GM21515 (cell line): ENCODE results near the gene CHRM2.

Source experiments
- ATAC-seq: cut with Tn5 transposase; IDR thresholded peaks from one replicate; pipeline ENCODE4 v1.9.1; 2021; ENCODE audit not compliant: unreplicated experiment

CHRM2 gene

DNA sequence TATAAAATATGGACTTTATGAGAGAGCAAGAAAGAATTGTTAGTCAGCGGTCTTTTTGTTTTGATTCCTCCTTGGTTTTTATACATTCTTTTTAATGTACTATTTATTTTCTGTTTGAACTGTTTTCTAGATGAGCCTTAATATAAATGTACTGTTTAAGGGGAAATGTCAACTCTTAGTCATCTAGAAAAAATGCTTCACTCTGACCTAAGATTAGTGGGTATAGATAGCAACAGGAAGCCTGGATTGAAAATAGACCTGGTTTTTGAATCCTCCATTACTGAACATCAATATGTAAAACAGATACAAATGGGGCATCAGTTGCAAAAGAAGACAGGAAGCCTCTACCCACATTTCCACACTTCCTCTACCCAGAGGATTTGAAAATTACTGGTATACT lies 87.8 kb downstream of the CHRM2 start:
- no peak for ATAC-seq

DNA sequence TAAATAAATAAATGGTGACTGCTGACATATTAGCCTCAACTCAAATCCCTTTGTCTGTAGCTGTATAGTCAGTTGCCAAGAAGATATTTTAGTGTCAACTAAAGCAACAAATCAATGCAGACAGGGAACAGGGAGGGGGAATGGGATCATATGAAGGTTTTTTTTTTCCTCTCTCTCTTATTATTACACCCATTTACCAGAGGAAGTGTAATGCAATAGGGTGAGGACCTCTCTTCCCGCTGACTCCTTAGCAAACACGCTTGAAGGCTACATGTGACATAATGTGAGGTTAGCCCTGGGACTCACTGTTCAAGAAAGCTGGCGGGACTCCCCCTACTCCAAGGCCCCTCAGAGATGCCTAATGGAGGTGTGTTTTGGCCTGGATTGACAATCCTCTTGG lies 88.2 kb downstream of the CHRM2 start:
- ATAC-seq, result no peak

DNA sequence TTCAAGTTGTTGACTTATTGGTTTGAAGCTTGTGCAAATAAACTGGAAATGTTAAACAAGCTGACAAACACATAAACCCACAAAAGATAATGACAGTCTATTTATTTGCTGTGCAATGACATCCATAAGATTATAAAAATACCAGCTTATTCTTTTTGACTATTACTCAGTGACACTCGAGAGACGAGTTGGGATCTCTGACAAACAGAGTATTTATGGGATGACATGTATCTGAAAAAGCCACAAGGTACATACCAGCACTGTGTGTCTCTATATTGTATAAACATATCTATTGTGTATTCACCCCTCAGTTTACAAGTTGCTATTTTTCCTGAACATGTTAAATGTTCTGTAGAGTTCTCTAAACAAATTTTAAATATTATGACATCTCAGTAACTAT lies 88.9 kb downstream of the CHRM2 start:
- ATAC-seq, result no peak

DNA sequence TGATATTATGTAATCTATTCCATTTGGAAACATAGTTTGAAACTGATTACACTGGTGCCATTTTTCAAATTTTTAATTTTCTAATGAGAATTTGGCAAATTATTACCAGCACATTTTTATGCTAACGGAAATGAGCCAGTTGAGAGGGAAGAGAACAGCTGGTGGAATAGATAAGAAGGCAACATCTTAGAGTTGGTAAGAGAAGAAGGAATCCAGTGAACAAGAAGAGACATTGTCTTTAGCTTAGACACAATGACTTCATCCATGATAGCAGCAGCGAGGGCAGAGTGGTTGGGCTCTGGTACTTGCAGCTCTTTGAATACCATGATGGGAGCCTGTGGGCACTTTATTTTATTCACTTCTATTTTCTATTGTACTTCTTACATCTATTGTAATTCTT lies 89.6 kb downstream of the CHRM2 start:
- no peak for ATAC-seq

DNA sequence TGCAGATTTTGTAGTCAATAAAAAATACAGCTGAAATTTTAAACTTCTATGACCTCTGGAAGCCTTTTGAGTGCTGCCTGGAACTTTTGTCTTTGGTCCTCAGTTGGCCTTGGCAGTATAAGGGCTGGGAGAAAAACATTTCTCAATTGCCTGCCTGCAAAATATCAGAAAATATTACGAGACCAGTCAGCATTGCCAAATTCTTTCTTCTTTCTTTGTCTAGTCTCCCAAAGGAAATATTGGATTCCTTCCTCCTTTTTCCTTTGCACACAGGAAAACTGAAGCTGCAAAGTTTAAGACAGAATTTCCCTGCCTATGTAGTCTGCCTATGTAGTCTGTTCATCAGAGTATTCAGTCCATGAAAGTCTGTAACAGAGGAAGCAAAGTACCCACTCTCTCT lies 95.9 kb downstream of the CHRM2 start:
- ATAC-seq, result no peak

DNA sequence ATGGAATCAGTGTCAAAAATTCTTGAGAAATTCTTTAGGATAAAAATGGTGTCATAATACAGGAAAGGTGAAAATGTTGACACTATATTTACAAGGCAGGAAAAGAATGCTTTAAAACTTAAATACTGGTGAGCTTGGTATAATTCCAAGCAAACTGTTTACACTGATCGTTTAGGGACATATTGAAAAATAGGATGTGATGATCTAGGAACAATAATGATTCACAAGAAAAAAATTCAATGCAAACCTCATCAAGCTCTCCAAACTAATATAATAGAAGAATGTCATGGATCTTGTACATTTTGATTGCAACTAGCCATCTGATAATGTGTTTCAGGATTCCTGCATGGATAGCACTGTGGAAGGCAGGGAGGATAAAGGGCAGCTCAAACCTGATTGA lies 98.4 kb downstream of the CHRM2 start:
- no peak for ATAC-seq

DNA sequence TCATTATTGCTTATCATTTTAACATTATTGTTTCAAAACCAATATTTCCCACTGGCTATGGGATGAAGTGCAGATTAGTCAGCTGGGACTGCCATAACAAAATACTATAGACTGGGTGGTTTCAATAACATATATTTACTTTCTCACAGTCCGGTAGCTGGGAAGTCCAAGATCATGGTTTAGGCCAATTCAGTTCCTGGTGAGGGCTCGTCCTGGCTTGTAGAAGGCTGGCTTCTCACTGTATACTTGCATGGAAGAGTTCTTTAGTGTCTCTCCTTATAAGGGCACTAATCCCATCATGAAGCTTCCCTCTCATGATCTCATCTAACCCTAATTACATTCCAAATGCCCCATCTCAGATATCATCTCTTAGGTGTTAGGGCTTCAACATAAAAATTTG lies 101.3 kb downstream of the CHRM2 start:
- ATAC-seq, result no peak

DNA sequence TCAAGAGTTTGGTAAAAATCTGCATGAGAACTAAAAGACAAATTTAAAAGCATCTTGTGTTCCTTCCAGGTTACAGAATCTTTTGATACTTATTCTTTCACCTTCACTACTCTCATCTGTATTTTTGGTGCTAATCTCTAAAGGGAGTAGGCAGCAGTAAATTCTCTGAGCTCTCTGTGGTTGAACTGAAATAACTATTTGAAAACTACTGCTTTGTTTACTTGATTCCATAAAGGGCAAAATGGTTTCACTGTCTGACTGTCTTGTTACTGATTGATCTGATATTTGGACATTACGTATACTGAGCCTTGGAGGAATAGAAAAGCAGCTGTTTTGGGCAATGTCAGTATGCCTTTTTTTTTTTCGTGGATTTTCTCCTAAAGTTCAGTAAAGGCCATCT lies 103.3 kb downstream of the CHRM2 start:
- no peak for ATAC-seq

DNA sequence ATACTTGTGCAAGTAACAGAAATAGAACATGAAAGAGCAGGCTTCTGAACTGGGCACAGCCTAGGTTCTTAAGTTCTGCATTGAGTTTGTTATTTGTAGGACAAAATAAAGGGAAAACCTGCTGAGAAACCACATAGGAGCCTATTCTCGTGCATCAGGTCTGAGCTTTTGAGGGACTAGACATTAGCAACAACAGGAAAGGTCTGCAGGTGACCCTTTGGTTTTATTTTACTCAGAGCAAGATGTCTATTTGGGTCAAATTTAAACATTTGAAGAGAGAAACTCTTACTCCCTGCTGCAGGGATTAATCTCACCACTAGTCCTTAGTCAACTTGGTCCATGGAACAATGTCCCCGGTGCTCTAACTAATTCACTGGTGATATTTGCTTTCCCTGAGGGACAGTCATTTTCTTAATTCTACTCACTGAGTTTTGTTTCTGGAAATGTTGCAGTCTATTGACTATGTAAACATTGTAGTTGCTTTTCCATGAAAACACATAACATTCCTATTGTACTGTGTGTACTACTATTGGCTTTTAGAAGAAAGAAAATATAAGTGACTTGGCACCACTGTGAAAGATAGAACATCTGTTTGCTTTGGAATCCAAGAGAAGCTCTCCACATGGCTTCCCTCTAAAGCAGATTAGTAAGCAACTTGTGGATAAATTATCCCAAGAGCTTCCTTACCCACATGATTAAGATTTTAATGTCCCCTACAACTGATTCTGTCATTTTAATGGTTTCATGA lies 108.2 kb downstream of the CHRM2 start:
- no peak for ATAC-seq

DNA sequence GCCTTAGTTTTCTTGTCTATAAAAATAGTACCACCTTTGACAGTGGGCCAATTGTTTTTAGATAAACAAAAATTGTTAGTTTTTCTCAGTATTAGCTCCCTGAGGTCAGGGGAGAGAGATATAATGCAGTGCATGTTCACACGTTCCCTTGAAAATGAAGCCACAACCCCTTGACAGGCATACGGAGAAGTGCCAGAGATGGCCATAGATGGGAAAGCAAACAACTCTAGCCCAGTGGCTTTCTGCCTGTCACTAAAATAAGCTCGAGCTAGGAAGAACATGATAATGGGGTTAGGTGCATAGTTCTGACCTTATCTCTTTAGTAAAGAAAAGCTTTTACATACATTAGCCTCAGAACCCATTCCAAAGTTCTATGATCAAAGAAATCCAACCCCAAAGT lies 124.9 kb downstream of the CHRM2 start:
- ATAC-seq, result no peak

DNA sequence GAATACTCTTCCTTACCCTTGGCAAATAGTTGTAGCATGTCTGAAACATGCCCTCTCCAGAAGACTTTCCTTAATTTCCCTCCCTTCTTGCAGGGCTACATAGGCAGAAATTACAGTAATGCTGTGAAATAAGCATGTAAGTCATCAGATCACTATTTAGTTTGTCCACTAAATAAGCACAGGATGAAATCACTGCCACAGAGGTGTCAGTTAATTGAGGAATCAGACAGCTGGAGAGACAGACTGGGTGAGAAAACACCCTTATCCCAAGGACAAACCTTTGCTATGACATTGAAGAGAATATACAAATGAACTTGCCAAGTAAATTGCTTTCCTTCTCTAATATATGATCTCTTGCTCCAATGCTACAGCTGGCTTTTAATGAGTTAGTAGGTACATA lies 129.3 kb downstream of the CHRM2 start:
- ATAC-seq, result no peak

DNA sequence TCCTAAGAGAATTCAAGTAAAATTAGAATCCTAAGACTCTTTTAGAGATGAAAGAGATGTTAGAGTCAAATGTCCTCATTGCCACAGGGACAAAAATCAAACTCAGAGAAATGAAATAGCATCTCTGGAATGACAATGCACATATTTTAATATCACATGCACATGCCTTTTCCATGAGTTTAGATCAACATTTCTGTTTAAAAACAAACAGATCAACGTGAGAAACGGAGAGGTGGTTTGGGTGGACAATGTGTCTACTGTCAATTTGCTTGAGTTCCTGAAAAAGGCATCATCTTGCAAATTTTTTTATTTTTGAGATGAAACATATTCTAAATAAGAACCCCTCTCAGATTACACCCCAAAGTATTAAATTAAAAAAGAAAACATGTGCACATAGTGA lies 130.0 kb downstream of the CHRM2 start:
- ATAC-seq, result no peak

DNA sequence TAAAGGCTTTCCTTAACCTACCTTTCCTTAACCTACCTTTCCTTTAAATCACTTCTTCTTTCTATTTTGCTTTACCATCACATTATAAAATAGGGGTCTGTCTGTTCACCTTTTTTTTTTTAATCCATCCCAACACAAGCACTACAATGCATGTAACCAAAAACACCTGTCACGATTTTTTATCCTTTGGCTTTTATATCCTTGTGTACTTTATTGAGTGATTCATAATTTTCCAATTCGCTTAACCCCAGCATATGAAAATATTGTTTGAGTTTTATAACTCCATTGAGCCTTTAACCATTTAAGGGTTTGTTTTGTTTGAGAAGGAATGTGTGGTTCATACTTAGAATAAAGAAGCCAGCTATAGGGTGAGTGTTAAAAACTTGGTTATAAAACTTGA lies 132.2 kb downstream of the CHRM2 start:
- no peak for ATAC-seq

DNA sequence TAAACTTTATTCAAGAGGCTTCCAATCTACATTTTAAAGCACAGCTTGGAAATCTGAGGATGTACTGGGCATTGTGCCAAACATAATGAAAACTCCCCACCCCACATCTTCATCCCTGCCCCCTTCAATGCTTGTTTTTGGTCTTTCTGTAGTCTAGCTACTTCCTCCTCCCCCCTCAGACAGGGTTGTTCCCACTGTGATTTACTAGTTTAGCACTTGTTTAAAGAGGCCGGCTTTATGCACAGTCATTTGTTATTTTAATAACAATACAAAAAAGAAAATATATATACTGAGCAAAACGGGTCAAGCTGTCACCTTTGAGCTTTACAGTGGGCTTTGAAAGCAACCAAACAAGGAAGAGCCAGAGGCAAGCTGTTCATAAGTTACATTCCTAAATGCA lies 132.6 kb downstream of the CHRM2 start:
- ATAC-seq, result no peak

DNA sequence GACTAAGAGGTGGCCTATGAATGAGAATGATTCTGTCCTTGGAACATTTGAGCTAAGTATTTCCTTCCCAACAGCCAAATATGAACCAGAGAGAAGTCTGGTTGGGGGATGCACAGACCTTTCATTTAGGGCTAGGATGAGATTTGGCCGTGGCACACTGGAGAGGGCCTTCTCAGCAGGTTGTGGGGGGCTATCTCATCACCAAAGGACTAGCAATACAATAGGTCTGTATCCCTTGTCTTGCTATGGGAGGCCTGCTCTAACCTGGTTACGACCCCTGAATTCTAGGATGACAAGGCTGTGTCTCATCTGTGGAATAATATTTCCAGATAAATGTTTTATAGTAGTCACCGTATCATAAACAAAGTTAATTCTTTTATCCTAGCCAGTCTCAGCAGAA lies 133.0 kb downstream of the CHRM2 start:
- ATAC-seq, result no peak

DNA sequence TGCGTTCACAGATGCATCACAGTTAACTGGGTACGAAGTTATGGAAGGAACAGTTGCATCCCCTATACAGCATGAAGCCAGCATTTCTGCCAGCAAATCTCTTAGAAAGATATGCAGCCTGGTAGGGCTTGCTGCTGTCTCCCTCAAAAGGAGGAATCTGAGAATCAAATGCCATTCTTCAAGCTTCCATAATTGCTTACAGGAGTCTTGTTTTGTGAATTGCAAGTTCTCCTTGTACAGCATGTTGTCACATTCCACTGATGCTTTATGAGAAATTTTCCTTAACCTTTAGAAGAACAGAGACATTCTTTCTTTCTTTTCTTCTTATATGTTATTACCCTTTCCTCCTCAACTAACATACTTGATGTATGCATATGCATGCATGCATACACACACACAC lies 134.6 kb downstream of the CHRM2 start:
- ATAC-seq, result no peak

DNA sequence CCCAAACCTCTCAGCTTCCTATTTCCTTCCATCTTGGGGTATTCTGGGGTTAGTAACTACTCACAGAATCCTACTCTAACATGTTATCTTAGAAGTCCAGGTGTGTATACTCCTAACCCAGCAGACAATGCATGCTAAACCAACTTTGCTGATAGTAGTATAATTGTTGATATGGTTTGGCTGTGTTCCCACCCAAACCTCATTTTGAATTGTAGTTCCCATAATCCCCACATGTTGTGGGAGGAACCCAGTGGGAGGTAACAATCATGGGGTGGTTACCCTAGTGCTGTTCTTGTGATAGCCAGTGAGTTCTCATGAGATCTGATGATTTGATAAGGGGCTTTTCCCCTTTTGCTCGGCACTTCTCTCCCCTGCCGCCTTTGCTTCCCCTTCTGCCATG lies 135.1 kb downstream of the CHRM2 start:
- no peak for ATAC-seq

DNA sequence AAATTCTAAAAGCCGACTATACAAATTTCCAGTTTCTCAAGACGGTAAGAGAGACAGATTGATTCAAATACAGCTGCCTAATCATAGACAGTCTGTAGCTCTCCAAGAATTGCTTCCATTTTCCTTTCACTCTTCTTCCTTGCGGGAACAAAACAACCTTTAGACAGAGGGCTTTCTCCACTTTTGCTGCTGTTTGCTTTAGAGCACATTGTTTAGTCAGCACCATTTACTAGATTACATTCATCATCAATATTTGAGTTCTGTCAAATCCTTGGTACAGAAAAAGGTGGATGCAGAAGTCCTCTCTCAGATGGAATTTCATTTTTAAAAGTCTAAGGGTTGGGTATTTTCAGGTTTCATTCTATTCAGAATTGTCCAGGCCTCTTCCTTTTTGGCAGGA lies 137.4 kb downstream of the CHRM2 start:
- ATAC-seq, result no peak

DNA sequence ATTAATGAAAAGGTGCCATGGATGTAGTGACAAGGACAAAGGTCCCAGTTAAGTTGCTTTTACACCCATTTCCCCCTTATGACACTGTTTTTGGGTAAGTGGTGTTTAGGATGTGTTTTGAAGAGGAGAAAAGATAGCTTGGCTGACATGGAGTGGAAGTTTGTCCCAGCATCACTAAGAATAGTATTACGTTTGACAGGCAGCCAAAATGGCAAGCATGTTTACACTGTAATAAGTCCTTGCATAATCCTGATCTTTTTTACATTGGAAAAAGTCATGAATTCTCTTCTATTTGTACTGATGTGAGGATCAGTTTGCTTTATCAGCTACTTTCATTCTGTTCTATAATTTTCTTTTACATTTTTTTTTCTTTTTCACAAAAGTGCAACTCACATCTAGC lies 137.8 kb downstream of the CHRM2 start:
- no peak for ATAC-seq

DNA sequence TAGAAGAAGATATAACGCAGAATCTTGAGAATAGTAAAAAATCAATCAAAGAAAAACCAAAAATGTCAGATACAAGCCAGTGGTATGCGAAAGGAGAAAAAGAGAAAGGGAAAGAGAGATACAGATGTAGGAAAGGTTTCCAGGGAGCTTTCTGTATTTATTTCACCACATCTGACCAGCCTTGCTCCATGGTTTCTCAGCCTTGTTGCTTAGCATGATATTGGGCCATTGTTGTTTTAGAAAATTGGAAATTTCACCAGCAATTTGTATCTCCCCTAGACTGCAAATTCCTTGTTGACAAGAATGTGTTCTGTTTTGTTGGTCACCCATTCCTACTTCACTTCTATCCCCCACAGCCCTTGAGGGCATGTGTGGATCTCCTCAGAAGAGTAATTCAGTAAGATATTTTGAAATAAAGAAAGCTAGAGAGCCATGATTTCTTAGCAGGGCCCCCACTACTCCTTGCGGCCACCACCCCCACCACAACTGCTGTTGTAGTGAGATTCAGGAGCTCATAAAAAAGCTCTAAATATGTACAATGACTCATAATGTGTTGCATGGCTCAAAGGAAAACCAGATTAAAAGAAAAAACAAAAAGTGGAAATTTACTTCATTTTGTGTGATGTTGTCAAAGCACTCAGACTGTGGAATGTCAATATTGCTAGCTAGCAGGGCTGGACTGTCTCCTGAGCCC lies 138.7 kb downstream of the CHRM2 start:
- ATAC-seq, result no peak

DNA sequence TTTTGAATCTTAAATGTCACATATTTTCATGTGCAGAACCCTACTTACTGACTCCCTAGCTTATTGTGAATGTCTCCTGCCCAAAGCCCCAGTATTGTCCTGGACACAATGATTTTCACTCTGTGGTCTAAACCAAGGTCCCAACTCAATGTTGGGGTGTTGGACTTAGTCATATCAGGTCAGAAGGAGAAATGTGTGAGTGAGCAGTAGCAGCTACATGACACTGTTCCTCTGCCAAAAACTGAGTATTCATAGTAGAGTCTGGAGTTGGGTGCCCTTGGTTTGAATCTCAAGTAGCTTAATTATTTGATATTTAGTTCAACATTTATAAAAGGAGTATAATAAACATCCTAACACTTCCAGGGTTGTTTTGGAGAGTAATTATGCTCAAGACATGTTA lies 141.0 kb downstream of the CHRM2 start:
- no peak for ATAC-seq

DNA sequence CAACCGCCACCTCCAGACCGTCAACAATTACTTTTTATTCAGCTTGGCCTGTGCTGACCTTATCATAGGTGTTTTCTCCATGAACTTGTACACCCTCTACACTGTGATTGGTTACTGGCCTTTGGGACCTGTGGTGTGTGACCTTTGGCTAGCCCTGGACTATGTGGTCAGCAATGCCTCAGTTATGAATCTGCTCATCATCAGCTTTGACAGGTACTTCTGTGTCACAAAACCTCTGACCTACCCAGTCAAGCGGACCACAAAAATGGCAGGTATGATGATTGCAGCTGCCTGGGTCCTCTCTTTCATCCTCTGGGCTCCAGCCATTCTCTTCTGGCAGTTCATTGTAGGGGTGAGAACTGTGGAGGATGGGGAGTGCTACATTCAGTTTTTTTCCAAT lies 146.6 kb downstream of the CHRM2 start:
- ATAC-seq, result no peak

DNA sequence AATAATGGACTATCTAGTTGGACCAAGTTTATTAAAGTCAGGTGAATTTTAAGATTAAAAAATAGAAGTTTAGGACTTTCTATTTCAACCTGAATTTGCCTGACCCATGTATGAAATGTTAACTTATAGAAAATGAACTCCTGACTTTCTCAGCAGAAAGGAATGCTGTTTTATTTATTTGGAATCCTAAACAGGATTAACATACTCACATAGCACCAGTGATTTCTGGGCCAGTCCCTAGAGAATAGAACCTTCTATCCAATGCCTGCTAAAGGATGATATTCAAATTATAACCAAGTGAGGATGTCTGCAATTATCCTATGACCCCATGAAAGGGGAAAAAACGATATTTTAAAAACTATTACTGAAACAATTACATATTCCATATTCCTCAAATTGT lies 148.8 kb downstream of the CHRM2 start:
- ATAC-seq, result no peak
